Measurements from ENCODE around the gene LRRC25.
"Not testable (repeated sequence)": the region's sequence is repeated elsewhere in the genome, so short reads cannot be mapped to it uniquely, and the experiment has no call there.

LRRC25 gene

GRCh38 chr19:18373892-18374629, 23.4 kb downstream of the LRRC25 start:
- DNase-seq, result peak; percentile 11

- no peak for DNase-seq
Observed at GRCh38 chr19:18373407-18373891, 24.0 kb downstream of the LRRC25 start.

- DNase-seq, result no peak
Observed at GRCh38 chr19:18368504-18369222, 28.8 kb downstream of the LRRC25 start.

DNA sequence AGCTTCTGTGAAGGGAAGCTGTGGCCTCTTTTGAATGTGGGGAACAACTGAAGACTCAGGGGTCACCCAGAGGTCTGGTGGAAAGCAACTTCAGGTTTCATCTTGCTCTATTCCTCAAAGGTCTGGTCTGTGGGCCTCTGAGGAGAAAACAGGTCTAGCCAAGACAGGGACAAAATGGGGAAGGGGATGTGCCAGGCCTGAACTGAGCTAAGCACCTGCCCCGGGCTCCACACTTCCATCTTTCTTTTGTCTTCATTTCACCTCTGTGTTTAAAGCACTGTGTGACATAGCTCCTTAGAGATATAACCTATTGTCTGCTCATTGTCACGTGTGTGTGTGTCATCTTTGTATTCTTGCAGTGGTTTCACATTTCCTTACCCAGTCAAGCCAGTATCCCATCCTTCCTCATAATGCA, 31.4 kb downstream of the LRRC25 start:
- DNase-seq, result no peak

DNA sequence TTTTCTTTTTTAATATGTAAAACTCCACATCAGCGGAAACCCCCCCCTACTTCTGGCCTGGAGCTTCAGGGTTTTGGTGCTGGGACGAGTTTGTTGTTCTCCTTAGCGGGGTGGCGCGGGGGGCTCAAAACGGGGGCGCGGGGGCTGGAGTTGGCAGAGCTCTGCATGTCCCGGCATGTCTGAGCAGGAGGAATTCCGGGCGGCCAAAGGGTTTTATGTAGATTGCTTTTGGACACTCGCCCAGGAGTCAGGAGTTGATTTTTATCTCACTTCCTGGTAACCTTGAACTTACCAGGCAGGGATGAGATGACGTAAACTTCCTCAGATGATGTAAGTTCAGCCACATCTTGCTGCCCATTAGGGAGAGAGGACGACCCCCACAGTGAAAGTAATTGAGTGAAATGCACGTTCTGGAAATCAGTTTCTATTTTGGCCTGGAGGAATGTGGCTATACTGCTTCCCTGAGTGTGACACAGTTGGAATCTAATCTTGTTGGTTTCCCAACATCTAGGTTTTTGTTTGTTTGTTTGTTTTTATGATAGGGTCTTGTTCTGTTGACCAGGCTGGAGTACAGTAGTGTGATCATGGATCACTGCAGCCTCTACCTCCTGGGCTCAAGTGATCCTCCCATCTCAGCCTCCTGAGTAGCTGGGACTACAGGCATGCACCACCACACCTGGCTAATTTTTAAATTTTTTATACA, 32.4 kb downstream of the LRRC25 start:
- DNase-seq, result no peak

DNA sequence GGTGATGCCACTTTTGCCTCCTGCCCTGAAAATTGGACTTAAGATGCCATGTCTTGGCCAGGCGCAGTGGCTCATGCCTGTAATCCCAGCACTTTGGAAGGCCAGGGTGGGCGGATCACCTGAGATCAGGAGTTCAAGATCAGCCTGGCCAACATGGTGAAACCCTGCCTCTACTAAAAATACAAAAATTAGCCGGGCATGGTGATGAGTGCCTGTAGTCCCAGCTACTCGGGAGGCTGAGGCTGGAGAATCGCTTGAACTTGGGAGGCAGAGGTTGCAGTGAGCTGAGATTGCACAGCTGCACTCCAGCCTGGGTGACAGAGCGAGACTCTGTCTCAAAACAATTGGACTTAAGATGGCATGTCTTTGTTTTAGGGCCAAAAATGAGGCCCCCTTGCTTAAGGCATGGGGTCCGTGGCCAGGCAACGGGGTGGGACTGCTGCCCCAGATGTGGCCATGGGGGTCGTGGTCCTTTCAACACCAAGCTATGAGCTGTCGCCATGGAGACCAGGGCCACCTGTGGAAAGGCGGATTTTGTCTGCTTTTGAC, 33.1 kb downstream of the LRRC25 start:
- DNase-seq, result not testable (repeated sequence)

GRCh38 chr19:18363787-18364186, 33.6 kb downstream of the LRRC25 start:
- DNase-seq, result no peak

DNA sequence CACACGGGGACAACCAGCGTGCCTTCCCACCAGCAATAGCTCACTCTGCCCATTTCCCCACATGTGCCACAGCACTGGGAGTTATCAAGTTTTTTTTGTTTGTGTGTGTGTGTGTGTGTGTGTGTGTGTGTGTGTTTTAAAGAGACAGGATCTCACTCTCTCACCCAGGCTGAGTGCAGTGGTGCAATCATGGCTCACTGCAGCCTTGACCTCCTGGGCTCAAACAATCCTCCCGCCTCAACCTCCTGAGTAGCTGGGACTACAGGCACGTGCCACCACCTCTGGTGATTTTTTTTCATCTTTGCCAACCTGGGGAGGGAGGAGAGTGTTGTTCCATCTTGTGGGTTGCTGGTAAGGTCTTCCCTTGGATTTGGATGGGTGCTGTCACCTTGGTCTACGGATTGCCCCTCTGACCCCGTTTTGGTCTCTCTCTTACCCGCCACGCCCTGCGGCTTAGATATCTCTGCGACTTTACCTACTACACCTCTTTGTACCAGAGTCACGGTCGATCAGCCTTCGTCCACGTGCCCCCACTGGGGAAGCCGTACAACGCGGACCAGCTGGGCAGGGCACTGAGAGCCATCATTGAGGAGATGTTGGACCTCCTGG, 34.4 kb downstream of the LRRC25 start:
- no peak for DNase-seq

GRCh38 chr19:18361646-18362045, 35.8 kb downstream of the LRRC25 start:
- no peak for DNase-seq

- no peak for DNase-seq
Observed at GRCh38 chr19:18357041-18357440, 40.4 kb downstream of the LRRC25 start.

DNA sequence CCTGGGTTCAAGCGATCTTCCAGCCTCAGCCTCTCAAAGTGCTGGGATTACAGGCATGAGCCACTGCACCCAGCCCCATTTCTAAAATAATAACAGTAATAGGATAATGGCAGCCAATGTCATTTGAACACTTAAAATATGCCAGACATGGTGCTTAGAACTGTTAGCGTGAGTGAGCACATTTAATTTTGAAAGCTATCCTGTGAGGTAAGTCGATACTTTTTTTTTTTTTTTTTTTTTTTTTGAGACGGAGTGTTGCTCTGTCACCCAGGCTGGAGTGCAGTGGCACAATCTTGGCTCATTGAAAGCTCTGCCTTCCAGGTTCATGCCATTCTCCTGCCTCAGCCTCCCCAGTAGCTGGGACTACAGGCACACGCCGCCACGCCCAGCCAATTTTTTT, 42.7 kb downstream of the LRRC25 start:
- DNase-seq, result not testable (repeated sequence)

DNA sequence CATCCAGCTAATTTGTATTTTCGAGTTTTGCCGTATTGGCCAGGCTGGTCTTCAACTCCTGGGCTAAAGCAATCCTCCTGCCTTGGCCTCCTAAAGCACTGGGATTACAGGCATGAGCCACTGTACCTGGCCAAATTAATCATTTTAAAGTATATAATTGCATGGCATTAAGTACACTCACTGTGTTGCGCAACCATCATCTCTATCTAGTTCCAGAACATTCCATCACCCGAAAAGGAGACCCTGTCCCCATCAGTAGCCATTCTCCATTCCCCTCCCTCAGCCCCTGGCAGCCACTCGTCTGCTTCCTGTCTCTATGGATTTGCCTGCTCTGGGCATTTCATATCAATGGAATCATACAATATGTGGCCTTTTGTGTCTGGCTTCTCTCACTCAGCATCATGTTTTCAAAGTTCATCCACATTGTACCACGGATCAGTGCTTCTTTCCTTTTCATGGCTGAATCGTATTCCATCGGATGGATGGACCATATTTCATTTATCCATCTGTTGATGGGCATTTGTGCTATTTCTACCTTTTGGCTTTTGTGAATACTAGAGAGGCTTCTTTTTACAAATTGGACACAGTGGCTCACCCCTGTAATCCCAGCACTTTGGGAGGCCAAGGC, 43.9 kb downstream of the LRRC25 start:
- no peak for DNase-seq

DNA sequence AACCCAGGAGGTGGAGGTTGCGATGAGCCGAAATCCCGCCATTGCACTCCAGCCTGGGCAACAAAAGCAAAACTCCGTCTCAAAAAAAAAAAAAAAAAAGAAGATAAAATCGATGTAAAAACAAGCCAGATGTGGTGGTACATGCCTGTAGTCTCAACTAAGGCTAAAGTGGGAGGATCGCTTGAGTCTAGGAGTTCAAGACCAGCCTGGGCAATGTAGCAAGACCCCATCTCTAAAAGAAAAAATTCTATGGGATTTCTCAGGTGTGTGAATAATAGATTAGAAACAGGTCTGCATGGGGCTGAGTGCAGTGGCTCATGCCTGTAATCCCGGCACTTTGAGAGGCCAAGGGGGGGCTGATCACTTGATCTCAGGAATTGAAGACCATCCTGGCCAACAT, 45.9 kb downstream of the LRRC25 start:
- no peak for DNase-seq

DNA sequence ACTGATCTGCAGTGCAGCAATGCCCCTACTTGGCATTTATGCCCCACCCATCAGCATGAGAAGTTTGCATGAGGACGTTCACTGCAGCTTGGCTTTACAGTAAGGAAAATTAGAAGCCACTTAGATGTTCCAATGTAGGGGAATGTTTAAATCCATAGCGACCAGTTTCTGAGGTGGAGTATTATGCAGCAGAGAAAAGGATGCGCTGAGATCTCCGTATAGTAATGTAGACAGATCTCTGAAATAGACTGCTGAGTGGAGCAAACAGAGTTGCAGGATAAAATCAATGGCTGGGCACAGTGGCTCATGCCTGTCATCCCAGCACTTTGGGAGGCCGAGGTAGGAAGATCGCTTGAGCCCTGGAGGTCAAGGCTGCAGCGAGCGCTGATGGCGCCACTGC, 46.9 kb downstream of the LRRC25 start:
- no peak for DNase-seq

- DNase-seq, result no peak
Observed at GRCh38 chr19:18349524-18350128, 47.8 kb downstream of the LRRC25 start.

- DNase-seq, result not testable (repeated sequence)
Observed at GRCh38 chr19:18348818-18349339, 48.5 kb downstream of the LRRC25 start.

DNA sequence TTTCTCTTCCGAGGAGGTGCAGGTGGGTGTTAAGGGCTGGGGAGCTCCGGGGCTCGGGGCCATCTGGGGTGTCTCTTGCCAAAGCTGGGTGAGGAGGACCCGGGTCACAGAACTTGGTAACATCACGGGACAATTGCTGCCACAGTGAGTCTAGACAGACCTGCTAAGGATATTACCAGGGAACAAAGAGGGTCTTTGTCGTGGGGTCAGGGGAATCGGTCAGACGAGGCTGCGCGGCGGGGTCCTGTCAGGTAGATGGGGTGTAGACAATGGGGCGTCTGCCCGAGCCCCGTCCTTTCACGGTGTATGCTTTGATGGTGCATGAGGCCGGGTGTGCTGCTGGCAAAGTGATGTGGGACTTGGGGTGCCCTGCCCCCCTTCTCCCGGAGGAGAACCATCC, 49.3 kb downstream of the LRRC25 start:
- no peak for DNase-seq

DNA sequence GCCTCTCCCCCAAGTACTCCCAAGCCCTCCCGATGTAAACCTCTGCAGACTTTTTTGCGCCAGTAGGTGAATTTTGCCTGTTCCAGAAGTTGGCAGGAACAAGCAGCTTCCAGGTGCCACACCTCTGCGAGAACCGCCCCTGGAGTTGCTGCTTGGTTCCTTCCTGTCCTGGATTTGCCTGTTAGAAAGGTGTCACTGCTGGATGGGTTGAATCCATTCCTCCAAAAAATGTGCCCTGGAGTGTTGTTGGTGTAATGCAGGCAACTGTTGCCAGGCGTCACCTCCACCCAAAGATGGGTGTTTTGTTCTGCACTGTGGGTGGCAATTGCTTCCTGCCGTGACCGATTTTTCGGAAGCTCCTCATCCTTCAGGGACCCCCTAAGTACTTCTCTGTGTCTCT, 51.3 kb downstream of the LRRC25 start:
- no peak for DNase-seq

GRCh38 chr19:18345296-18345695, 52.1 kb downstream of the LRRC25 start:
- no peak for DNase-seq

GRCh38 chr19:18344582-18344950, 52.9 kb downstream of the LRRC25 start:
- no peak for DNase-seq

DNA sequence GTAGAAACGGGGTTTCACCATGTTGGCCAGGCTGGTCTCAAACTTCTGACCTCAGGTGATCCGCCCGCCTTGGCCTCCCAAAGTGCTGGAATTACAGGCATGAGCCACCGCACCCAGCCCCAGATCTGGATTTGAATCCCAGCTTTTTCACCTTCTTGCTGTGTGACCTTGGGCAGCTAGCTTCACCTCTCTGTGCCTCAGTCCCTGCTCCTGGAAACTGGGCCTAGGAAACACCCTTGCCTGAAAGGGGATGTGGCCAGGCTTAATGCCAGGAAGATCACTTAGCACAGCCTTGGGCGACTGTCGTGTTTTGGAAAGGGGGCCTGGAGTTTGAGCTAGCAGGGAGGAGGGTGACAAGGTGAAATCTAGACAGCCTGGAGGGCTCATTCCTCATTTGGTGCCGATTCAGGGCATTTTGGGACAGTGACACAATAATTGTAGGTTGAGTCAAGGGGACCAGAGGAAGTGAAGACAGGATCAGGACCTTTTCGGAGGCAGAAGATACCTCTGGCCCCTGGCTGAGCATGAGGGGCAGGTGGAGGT, 55.3 kb downstream of the LRRC25 start:
- no peak for DNase-seq

Data from stimulated activated CD4-positive, alpha-beta T cell treated with anti-CD3 and anti-CD28 coated beads, Interleukin-12 subunit alpha, Interleukin-12 subunit beta, amount 100 ng/mL, for 4 hours (primary cell).